Astrocyte of the spinal cord (primary cell): ENCODE results near the gene ST8SIA1.
"Not testable (repeated sequence)": the region's sequence is repeated elsewhere in the genome, so short reads cannot be mapped to it uniquely, and the experiment has no call there.

Experiments used
- DNase-seq: peaks from one replicate; pipeline ENCODE4 v3.0.0; 2011; ENCODE audit warnings: low read depth, low spot score
- H3K4me3 ChIP-seq: 2 replicates; pipeline ENCODE4 v1.5.1; 2011; ENCODE audit warnings: low read depth, mild to moderate bottlenecking, low read length, moderate library complexity
- CTCF ChIP-seq: IDR thresholded peaks from 2 replicates; pipeline ENCODE4 v1.5.1; 2012; ENCODE audit warnings: low read depth, mild to moderate bottlenecking, low read length, inconsistent platforms
- in situ Hi-C: cut with HindIII; loops from 2 replicates; pipeline ENCODE4 v1.10.0; 2017; ENCODE audit warnings: low sequenced_read_pairs

ST8SIA1 gene

GRCh38 chr12:22334410-22335100 is at the start of gene ST8SIA1:
Gene ST8SIA1 (minus strand): TSS chr12:22334707. CDS start chr12:22334232, 475 bp downstream.
- peak within 1 kb of the TSS; percentile 62 for H3K4me3 ChIP-seq
- DNase-seq: peak; percentile 27
- no peak for TF ChIP-seq CTCF
- in situ Hi-C loops: no loop called here

- DNase-seq: no peak
- in situ Hi-C loops: no loop called here
- H3K4me3 ChIP-seq: no peak overlapping the region
- no peak for TF ChIP-seq CTCF
These were observed 45.5 kb upstream of the ST8SIA1 start for GRCh38 chr12:22380031-22380430.

- in situ Hi-C loops: no loop called here
- peak; percentile 33 for DNase-seq
- no peak overlapping the region for H3K4me3 ChIP-seq
- no peak for TF ChIP-seq CTCF
These were observed 43.4 kb upstream of the ST8SIA1 start for GRCh38 chr12:22377731-22378496.

GRCh38 chr12:22376596-22377150 is 42.2 kb upstream of the ST8SIA1 start:
- H3K4me3 ChIP-seq, in situ Hi-C loops, DNase-seq: not testable (repeated sequence)

- H3K4me3 ChIP-seq: no peak overlapping the region
- DNase-seq: no peak
- in situ Hi-C loops: no loop called here
- TF ChIP-seq CTCF: no peak
These were observed 40.0 kb upstream of the ST8SIA1 start for GRCh38 chr12:22374508-22374907.

GRCh38 chr12:22372277-22372837 is 37.9 kb upstream of the ST8SIA1 start:
- no peak overlapping the region for H3K4me3 ChIP-seq
- in situ Hi-C loops: no loop called here
- no peak for TF ChIP-seq CTCF
- no peak for DNase-seq

GRCh38 chr12:22366181-22366580 is 31.7 kb upstream of the ST8SIA1 start:
- TF ChIP-seq CTCF: no peak
- DNase-seq: no peak
- in situ Hi-C loops: no loop called here
- no peak overlapping the region for H3K4me3 ChIP-seq
